Keratinocyte (primary cell): ENCODE results near the gene CSRNP2. TPM values are rescaled to one million over a fixed set of nuclear protein-coding genes. Genes with fewer than 3 reads are reported as not detected.

Experiments used
- DNase-seq: peaks from one replicate; pipeline ENCODE4 v3.0.0-alpha.2; 2011; ENCODE audit warnings: low read depth, missing footprints, low spot score
- FAIRE-seq: peaks from 2 replicates; lab custom pipeline; 2011; peaks lifted over from hg19 to GRCh38; lab: Jason Lieb, UNC
- H2AFZ ChIP-seq: 2 replicates; pipeline ENCODE4 v1.6.0; 2012; ENCODE audit warnings: low read length, control low read depth, inconsistent platforms; ENCODE audit not compliant: control insufficient read depth
- H3K27ac ChIP-seq: 2 replicates; pipeline ENCODE4 v1.5.1; 2011; ENCODE audit warnings: low read length; ENCODE audit not compliant: control insufficient read depth, insufficient read depth
- H3K27me3 ChIP-seq: 3 replicates; pipeline ENCODE4 v1.6.0; 2011; ENCODE audit warnings: low read length; ENCODE audit not compliant: control insufficient read depth, insufficient read depth; ENCODE audit errors: extremely low read depth
- H3K36me3 ChIP-seq, 2 experiments: 2 replicates in 1 of 2; 3 replicates in 1 of 2; pipeline ENCODE4 v1.5.1; 2011; ENCODE audit warnings: low read length in 2 of 2, mild to moderate bottlenecking in 1 of 2; ENCODE audit not compliant: control insufficient read depth in 2 of 2, insufficient read depth in 2 of 2; ENCODE audit errors: extremely low read depth in 1 of 2
- H3K4me1 ChIP-seq: 3 replicates; pipeline ENCODE4 v1.5.1; 2011; ENCODE audit warnings: low read length; ENCODE audit not compliant: control insufficient read depth, insufficient read depth; ENCODE audit errors: extremely low read depth
- H3K4me2 ChIP-seq: 3 replicates; pipeline ENCODE4 v1.6.0; 2011; ENCODE audit warnings: low read depth, low read length; ENCODE audit not compliant: control insufficient read depth, insufficient read depth; ENCODE audit errors: extremely low read depth
- H3K4me3 ChIP-seq, 3 experiments: fragments of 200-600 bp in 1 of 3; sonication (generic) in 1 of 3; 2 replicates in 2 of 3; 3 replicates in 1 of 3; pipeline ENCODE4 v1.5.1; 2011 to 2016; ENCODE audit warnings: low read length in 3 of 3, mild to moderate bottlenecking in 3 of 3, control low read depth in 2 of 3, inconsistent platforms in 1 of 3, low read depth in 1 of 3, mixed read lengths in 1 of 3, mixed run types in 1 of 3, moderate library complexity in 1 of 3; ENCODE audit not compliant: control insufficient read depth in 2 of 3, insufficient read depth in 2 of 3; ENCODE audit errors: extremely low read depth in 1 of 3
- H3K79me2 ChIP-seq: 2 replicates; pipeline ENCODE4 v1.6.0; 2012; ENCODE audit warnings: low read length; ENCODE audit not compliant: control insufficient read depth, insufficient read depth
- H3K9ac ChIP-seq: 3 replicates; pipeline ENCODE4 v1.6.0; 2011; ENCODE audit warnings: low read length; ENCODE audit not compliant: control insufficient read depth, insufficient read depth; ENCODE audit errors: extremely low read depth
- H3K9me1 ChIP-seq: 3 replicates; pipeline ENCODE4 v1.6.0; 2011; ENCODE audit warnings: low read length; ENCODE audit not compliant: control insufficient read depth, insufficient read depth; ENCODE audit errors: extremely low read depth
- H3K9me3 ChIP-seq: 2 replicates; pipeline ENCODE4 v1.5.1; 2012; ENCODE audit warnings: low read depth, low read length; ENCODE audit not compliant: control insufficient read depth
- H4K20me1 ChIP-seq: 3 replicates; pipeline ENCODE4 v1.6.0; 2011; ENCODE audit warnings: low read length; ENCODE audit not compliant: control insufficient read depth, insufficient read depth; ENCODE audit errors: extremely low read depth
- CTCF ChIP-seq, 3 experiments: IDR thresholded peaks in 1 of 3; conservative IDR thresholded peaks in 1 of 3; optimal IDR thresholded peaks in 1 of 3; 2 replicates in 2 of 3; 3 replicates in 1 of 3; pipeline versions ENCODE3 to v1.5.1; 2011; ENCODE audit warnings: low read length in 3 of 3, mild to moderate bottlenecking in 3 of 3, moderate library complexity in 2 of 3, control low read depth in 1 of 3, inconsistent platforms in 1 of 3; ENCODE audit not compliant: insufficient read depth in 2 of 3; ENCODE audit errors: extremely low read depth in 1 of 3
- EZH2 ChIP-seq: IDR thresholded peaks from one replicate; pipeline ENCODE4 v1.6.1; 2012; ENCODE audit warnings: inconsistent platforms, mild to moderate bottlenecking, low read length, moderate library complexity
- dilution Hi-C: fragments of 300-500 bp; cut with MboI; formaldehyde crosslinking; loops from one replicate; pipeline ENCODE4 v1.7.0; 2020; ENCODE audit warnings: low sequenced_read_pairs; ENCODE audit not compliant: extremely low pct_ligation_motif_present
- polyA plus RNA-seq, 5 experiments: library from polyadenylated mRNA; depleted of rRNA in 3 of 5; stranded (reverse) in 3 of 5; stranded (forward) in 1 of 5; unstranded in 1 of 5; fragments of >200 nt; gene quantifications; 1 replicate in 1 of 5; 2 replicates in 3 of 5; 3 replicates in 1 of 5; pipeline versions ENCODE4 v1.2.1 to v1.2.3, GENCODE V29; 2011 to 2012; ENCODE audit warnings: missing spikeins in 2 of 5, low read depth in 1 of 5, low replicate concordance in 1 of 5

CSRNP2 gene
- polyA plus RNA-seq, 1 donor (not counting 4 experiments of a cell fraction or from before 2014, with no cell fraction given): 18.4 TPM

- Histone ChIP-seq H3K9me3 (no peaks in the 10 kb centered on the region), H3K27me3 (no peaks in the 10 kb centered on the region), H3K27ac (no peak overlapping the region), H4K20me1 (no peaks in the 10 kb centered on the region), H3K9ac (no peak overlapping the region), H3K9me1 (peaks cover 2% of the 10 kb centered on the region), H3K4me3 (no peak overlapping the region), H3K79me2 (no peaks in the 10 kb centered on the region), H3K4me1 (peaks cover 4% of the 10 kb centered on the region), H2AFZ (no peak overlapping the region), H3K4me2 (no peak overlapping the region), H3K36me3 (peaks cover 24 to 28% of the 10 kb centered on the region in 2 experiments)
- no peak for FAIRE-seq
- dilution Hi-C loops: no loop called here
- no peak for DNase-seq
- no peak for TF ChIP-seq EZH2
- TF ChIP-seq CTCF (optimal IDR thresholded peaks at IDR 0.05 in 1 of 3, IDR thresholded peaks at IDR 0.05 in 1 of 3, conservative IDR thresholded peaks at IDR 0.05 in 1 of 3; ENCODE audit: extremely low read depth in 1 of 3, insufficient read depth in 2 of 3, low read length in 3 of 3): no peak
Measured at GRCh38 chr12:51056242-51056641, 27.2 kb downstream of the CSRNP2 start.

- Histone ChIP-seq H3K36me3 (peaks cover 22 to 26% of the 10 kb centered on the region in 2 experiments), H3K27me3 (no peaks in the 10 kb centered on the region), H3K9me3 (no peaks in the 10 kb centered on the region), H3K27ac (no peak overlapping the region), H3K9me1 (peaks cover 2% of the 10 kb centered on the region), H3K4me2 (no peak overlapping the region), H3K9ac (no peak overlapping the region), H2AFZ (no peak overlapping the region), H3K4me3 (no peak overlapping the region), H3K79me2 (peaks cover 2% of the 10 kb centered on the region), H4K20me1 (no peaks in the 10 kb centered on the region), H3K4me1 (peaks cover 4% of the 10 kb centered on the region)
- FAIRE-seq (no peak), DNase-seq (no peak)
- TF ChIP-seq EZH2 (no peak), CTCF (optimal IDR thresholded peaks at IDR 0.05 in 1 of 3, IDR thresholded peaks at IDR 0.05 in 1 of 3, conservative IDR thresholded peaks at IDR 0.05 in 1 of 3; ENCODE audit: extremely low read depth in 1 of 3, insufficient read depth in 2 of 3, low read length in 3 of 3) (no peak)
- dilution Hi-C loops: no loop called here
Measured at GRCh38 chr12:51055060-51055459, 28.3 kb downstream of the CSRNP2 start.
